Stomach (tissue), 9 donors: ENCODE measurements around the gene E2F6. TPM values are rescaled to one million over a fixed set of nuclear protein-coding genes. Genes with fewer than 3 reads are reported as not detected.

Source experiments
- DNase-seq, 2 donors: peaks; one replicate each; pipeline versions ENCODE4 v3.0.0 to v3.0.0-alpha.2; 2013 to 2019
- H3K27ac ChIP-seq, 5 donors: fragments of 200-600 bp in 4 of 5; sonication (generic) in 4 of 5; one replicate each; pipeline ENCODE4 v1.5.1; 2013 to 2019; ENCODE audit warnings: mild to moderate bottlenecking in 1 of 5, moderate library complexity in 1 of 5
- H3K27me3 ChIP-seq, 3 donors: fragments of 200-600 bp; sonication (generic); one replicate each; pipeline ENCODE4 v1.5.1; 2017 to 2019; ENCODE audit warnings: mixed run types in 1 of 3
- H3K36me3 ChIP-seq, 4 donors: fragments of 200-600 bp; sonication (generic); 1 replicate in 3 of 4; 2 replicates in 1 of 4; pipeline ENCODE4 v1.5.1; 2016 to 2019
- H3K4me1 ChIP-seq, 4 donors: fragments of 200-600 bp; sonication (generic); one replicate each; pipeline ENCODE4 v1.5.1; 2016 to 2019
- H3K4me3 ChIP-seq, 4 donors: fragments of 200-600 bp; sonication (generic) in 3 of 4; one replicate each; pipeline ENCODE4 v1.5.1; 2016 to 2019; ENCODE audit warnings: mild to moderate bottlenecking in 1 of 4
- H3K9me3 ChIP-seq, 4 donors: fragments of 200-600 bp; sonication (generic); one replicate each; pipeline ENCODE4 v1.5.1; 2016 to 2019
- CTCF ChIP-seq, 7 experiments: fragments of 450-650 bp in 4 of 7; fragments of 200-600 bp in 3 of 7; sonication (generic) in 3 of 7; IDR thresholded peaks; one replicate each; pipeline ENCODE4 v1.5.1; 2016 to 2019; ENCODE audit warnings: antibody characterized with exemption in 7 of 7, control low read depth in 2 of 7, mild to moderate bottlenecking in 1 of 7
- EP300 ChIP-seq: sonication (generic); formaldehyde crosslinking; IDR thresholded peaks from one replicate; pipeline ENCODE4 v1.6.1; 2017; ENCODE audit warnings: antibody characterized with exemption
- POLR2A ChIP-seq, 4 donors: fragments of 450-650 bp; IDR thresholded peaks; one replicate each; pipeline ENCODE4 v1.6.1; 2016; ENCODE audit warnings: antibody characterized with exemption in 4 of 4, control low read depth in 2 of 4, mild to moderate bottlenecking in 1 of 4, moderate library complexity in 1 of 4
- POLR2AphosphoS5 ChIP-seq, 3 donors: sonication (generic); formaldehyde crosslinking; IDR thresholded peaks; one replicate each; pipeline ENCODE4 v1.6.1; 2016; ENCODE audit warnings: antibody characterized with exemption in 3 of 3
- WGBS, 5 donors: extraction: QIAGEN DNeasy Blood & Tissue Kit in 3 of 5; methylation state at CpG; one replicate each; pipeline versions ENCODE4 v1.1.5 to v1.1.7; 2013 to 2018; 5-methylcytosine and 5-hydroxymethylcytosine counted together
- intact Hi-C: fragments of 100-400 bp; cut with DNase I; formaldehyde crosslinking; loops from one replicate; pipeline ENCODE4 v1.15.1; 2023; ENCODE audit warnings: low total_unique reads
- polyA plus RNA-seq, 3 donors: library from polyadenylated mRNA; stranded (reverse); fragments of 200-250 nt; gene quantifications; one replicate each; pipeline ENCODE4 v1.2.3, GENCODE V29; 2013
- total RNA-seq, 5 donors: library from RNA; depleted of rRNA; stranded (reverse); fragments of >200 nt; gene quantifications; one replicate each; pipeline versions ENCODE4 v1.1.0 to v1.2.3, GENCODE V29; 2014 to 2016
- donor health status: healthy with polysubstance abuse.
- donor health status: Bipolar disorder and iron deficiency.
- donor health status: healthy.

The E2F6 gene
- total and polyA plus RNA-seq, 8 donors: 0.58 to 32.1 (median 10.1) TPM

- intact Hi-C loops: no loop called here
- DNase-seq: no peak
Measured at GRCh38 chr2:11466307-11467128, 557 bp upstream of the E2F6 start.

GRCh38 chr2:11465110-11465484 lies 864 bp downstream of the E2F6 start:
- peak overlapping the region; percentile 19 to 93 (median 91) for H3K27ac ChIP-seq
- peaks cover 0 to 16% (median 11%) of the 10 kb centered on the region in 4 donors for H3K36me3 ChIP-seq
- H3K4me1 ChIP-seq: peaks cover 23 to 63% (median 46%) of the 10 kb centered on the region in 4 donors
- WGBS, 5 donors: 38 to 57% (median 41%) methylated on average over 6 of the region's 6 CpGs
- no peaks in the 10 kb centered on the region for H3K27me3 ChIP-seq
- no peaks in the 10 kb centered on the region for H3K9me3 ChIP-seq
- no peak for TF ChIP-seq POLR2A (IDR thresholded peaks at IDR 0.05)
- no peak for TF ChIP-seq CTCF (IDR thresholded peaks at IDR 0.05)
- no peak for TF ChIP-seq POLR2AphosphoS5 (IDR thresholded peaks at IDR 0.05)
- no peak for TF ChIP-seq EP300
- intact Hi-C loops: no loop called here
- H3K4me3 ChIP-seq: peak overlapping the region; percentile 59 to 78 (median 68)
- no peak for DNase-seq

More at GRCh38 chr2:11466307-11467128, 557 bp upstream of the E2F6 start:
- Histone ChIP-seq H3K36me3 (peaks cover 0 to 11% (median 10%) of the 10 kb centered on the region in 4 donors), H3K27me3 (no peaks in the 10 kb centered on the region), H3K9me3 (no peaks in the 10 kb centered on the region), H3K4me1 (peaks cover 23 to 51% (median 42%) of the 10 kb centered on the region in 4 donors), H3K4me3 (peak overlapping the region; percentile 59 to 78 (median 68)), H3K27ac (peak overlapping the region in 4 of 5 donors; percentile 90 to 93 (median 92))
- WGBS, 5 donors: 22 to 37% (median 30%) methylated on average over 26 of the region's 26 CpGs
- TF ChIP-seq POLR2AphosphoS5 (IDR thresholded peaks at IDR 0.05) (no peak), POLR2A (IDR thresholded peaks at IDR 0.05) (no peak), EP300 (no peak), CTCF (IDR thresholded peaks at IDR 0.05) (no peak)

- Histone ChIP-seq H3K27me3 (no peaks in the 10 kb centered on the region), H3K4me1 (peaks cover 28 to 85% (median 54%) of the 10 kb centered on the region in 4 donors), H3K9me3 (no peaks in the 10 kb centered on the region), H3K4me3 (no peak overlapping the region), H3K36me3 (peaks cover 0 to 25% (median 22%) of the 10 kb centered on the region in 4 donors), H3K27ac (no peak overlapping the region)
- TF ChIP-seq EP300: no peak
- TF ChIP-seq POLR2AphosphoS5 (IDR thresholded peaks at IDR 0.05): no peak
- TF ChIP-seq POLR2A (IDR thresholded peaks at IDR 0.05): no peak
- no peak for TF ChIP-seq CTCF (IDR thresholded peaks at IDR 0.05)
- 92 to 97% (median 96%) methylated on average over 4 of the region's 4 CpGs for WGBS, 5 donors
- no peak for DNase-seq
- intact Hi-C loops: no loop called here
Measured at GRCh38 chr2:11459816-11460215, 6.1 kb downstream of the E2F6 start.

- intact Hi-C loops: no loop called here
- TF ChIP-seq POLR2A (IDR thresholded peaks at IDR 0.05) (no peak), EP300 (no peak), POLR2AphosphoS5 (IDR thresholded peaks at IDR 0.05) (no peak), CTCF (IDR thresholded peaks at IDR 0.05) (no peak)
- Histone ChIP-seq H3K36me3 (peaks cover 0 to 32% (median 24%) of the 10 kb centered on the region in 4 donors), H3K4me1 (peaks cover 21 to 75% (median 44%) of the 10 kb centered on the region in 4 donors), H3K9me3 (no peaks in the 10 kb centered on the region), H3K4me3 (no peak overlapping the region), H3K27ac (no peak overlapping the region), H3K27me3 (no peaks in the 10 kb centered on the region)
- 80 to 90% (median 86%) methylated on average over 3 of the region's 3 CpGs for WGBS, 5 donors
- DNase-seq: no peak
Measured at GRCh38 chr2:11458753-11459152, 7.2 kb downstream of the E2F6 start.
